ENCODE data around the gene DUS4L. TPM values are rescaled to one million over a fixed set of nuclear protein-coding genes. Genes with fewer than 3 reads are reported as not detected.

The DUS4L gene
- total RNA-seq, 4 donors from 2014 or later: 4.1 to 9.2 (median 7.7) TPM

GRCh38 chr7:107610323-107610722, 46.6 kb downstream of the DUS4L start:
- DNase-seq: no peak
- Histone ChIP-seq H3K4me3 (no peak overlapping the region), H3K36me3 (peaks cover 0 to 22% (median 0%) of the 10 kb centered on the region in 3 donors), H3K27me3 (no peaks in the 10 kb centered on the region), H3K9me3 (no peaks in the 10 kb centered on the region), H3K27ac (no peak overlapping the region), H3K4me1 (no peaks in the 10 kb centered on the region)
- TF ChIP-seq POLR2A (IDR thresholded peaks at IDR 0.05) (no peak), CTCF (IDR thresholded peaks at IDR 0.05) (no peak)

DNA sequence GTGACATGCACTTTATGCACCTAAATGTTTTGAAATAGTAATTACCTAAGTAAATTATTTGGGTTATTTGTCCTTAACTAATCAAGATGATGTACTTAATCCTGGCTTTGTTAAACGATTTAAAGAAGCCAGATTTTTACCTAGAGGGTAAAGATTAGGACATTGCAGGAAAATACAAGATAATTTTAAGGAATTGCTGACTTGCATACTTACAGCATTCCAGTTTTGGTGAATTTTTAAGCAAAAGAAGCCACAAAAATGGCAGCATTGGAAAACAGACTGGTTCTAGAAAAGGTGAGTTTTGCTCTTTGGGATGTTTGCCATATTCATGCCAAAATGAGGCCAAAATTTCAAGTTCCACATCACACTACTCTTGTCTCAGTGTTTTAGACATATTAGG, 49.7 kb downstream of the DUS4L start:
- no peak overlapping the region for H3K4me3 ChIP-seq
- DNase-seq: no peak
- no peaks in the 10 kb centered on the region for H3K4me1 ChIP-seq
- no peaks in the 10 kb centered on the region for H3K9me3 ChIP-seq
- H3K27ac ChIP-seq: no peak overlapping the region
- no peak for TF ChIP-seq POLR2A (IDR thresholded peaks at IDR 0.05)
- no peak for TF ChIP-seq CTCF (IDR thresholded peaks at IDR 0.05)
- H3K36me3 ChIP-seq: peaks cover 0 to 22% (median 0%) of the 10 kb centered on the region in 3 donors
- H3K27me3 ChIP-seq: no peaks in the 10 kb centered on the region

DNA sequence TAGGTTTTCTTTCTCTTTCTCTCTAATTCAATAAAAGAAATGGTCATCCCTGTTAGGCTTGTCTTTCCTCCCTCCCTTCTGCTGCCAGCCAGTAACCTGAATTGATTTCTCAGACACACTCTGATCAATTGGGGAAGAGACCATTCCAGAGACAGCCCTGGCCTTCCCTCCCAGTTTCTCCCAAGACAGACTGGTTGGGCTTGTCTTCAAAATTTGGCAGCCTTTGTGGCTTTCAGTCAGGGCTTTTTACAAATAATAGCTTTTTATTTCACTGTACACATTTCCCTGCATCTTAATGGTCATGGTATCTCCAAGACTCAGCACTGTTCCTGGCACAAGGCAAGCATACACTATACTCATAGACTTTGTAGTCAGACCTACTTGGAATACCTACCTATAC, 50.2 kb downstream of the DUS4L start:
- Histone ChIP-seq H3K4me1 (no peaks in the 10 kb centered on the region), H3K27me3 (no peaks in the 10 kb centered on the region), H3K36me3 (peaks cover 0 to 22% (median 0%) of the 10 kb centered on the region in 3 donors), H3K4me3 (no peak overlapping the region), H3K9me3 (no peaks in the 10 kb centered on the region), H3K27ac (no peak overlapping the region)
- TF ChIP-seq CTCF (IDR thresholded peaks at IDR 0.05): no peak
- TF ChIP-seq POLR2A (IDR thresholded peaks at IDR 0.05): no peak
- DNase-seq: no peak

DNA sequence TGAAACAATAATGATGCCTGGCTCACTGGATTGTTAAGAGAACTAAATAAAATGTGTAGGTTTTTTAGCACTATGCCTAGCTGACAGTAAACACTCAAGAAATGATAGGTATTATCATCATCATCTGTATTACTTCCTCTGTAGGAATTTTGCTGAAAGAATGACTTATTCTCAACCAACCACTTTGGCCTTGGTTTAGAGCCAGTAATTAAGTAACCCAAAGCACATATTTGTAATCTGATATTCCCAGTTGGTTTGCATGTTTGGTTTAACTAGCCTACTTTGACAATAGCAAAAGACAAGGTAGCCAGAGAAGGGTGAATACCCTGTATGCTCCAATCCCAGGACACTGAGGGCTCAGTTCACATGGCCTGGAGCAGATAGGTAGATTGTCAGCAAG, 50.7 kb downstream of the DUS4L start:
- Histone ChIP-seq H3K9me3 (no peaks in the 10 kb centered on the region), H3K4me3 (no peak overlapping the region), H3K27me3 (no peaks in the 10 kb centered on the region), H3K4me1 (no peaks in the 10 kb centered on the region), H3K27ac (no peak overlapping the region), H3K36me3 (peaks cover 0 to 22% (median 0%) of the 10 kb centered on the region in 3 donors)
- TF ChIP-seq CTCF (IDR thresholded peaks at IDR 0.05) (no peak), POLR2A (IDR thresholded peaks at IDR 0.05) (no peak)
- DNase-seq: no peak

DNA sequence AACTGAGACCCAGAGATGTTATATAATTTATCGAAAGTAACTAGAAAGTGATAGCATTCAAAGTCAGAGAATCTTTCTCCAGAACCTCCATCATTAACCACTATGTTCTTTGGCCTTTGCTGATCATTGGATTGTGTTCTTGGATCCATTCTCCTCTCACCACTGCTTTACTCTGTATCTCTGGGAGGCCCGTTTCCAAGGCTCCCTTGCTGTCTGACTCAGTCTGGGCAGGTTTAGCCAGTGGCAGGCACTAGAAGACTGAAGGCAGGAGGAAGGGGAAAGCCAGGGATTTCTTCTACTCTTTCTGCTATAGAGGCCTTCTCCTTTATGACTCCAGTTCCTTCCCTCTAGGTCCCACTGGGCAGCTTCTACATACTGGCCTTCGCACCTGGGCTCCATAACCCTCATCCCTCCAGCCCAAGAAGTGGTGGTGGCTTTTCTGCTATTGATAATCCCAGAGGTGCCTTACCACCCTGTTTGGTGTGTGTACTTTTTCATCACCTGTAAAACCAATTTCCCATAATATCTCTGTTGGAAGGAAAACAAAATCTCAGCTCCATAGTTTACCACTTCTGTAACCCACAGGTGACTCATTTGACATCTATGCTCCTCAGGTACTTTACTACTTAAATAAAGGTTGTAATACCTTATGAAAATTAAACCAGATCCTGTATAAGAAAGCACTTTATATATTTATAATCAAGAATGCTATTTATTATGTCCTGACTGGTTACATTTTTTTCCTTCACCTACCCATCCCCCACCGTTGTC, 52.3 kb downstream of the DUS4L start:
- H3K27me3 ChIP-seq: no peaks in the 10 kb centered on the region
- no peaks in the 10 kb centered on the region for H3K4me1 ChIP-seq
- H3K9me3 ChIP-seq: no peaks in the 10 kb centered on the region
- H3K4me3 ChIP-seq: no peak overlapping the region
- no peak overlapping the region for H3K27ac ChIP-seq
- peaks cover 0 to 22% (median 0%) of the 10 kb centered on the region in 3 donors for H3K36me3 ChIP-seq
- no peak for DNase-seq
- TF ChIP-seq CTCF (IDR thresholded peaks at IDR 0.05) (no peak), POLR2A (IDR thresholded peaks at IDR 0.05) (no peak)

Data from Peyer's patch (tissue), 4 donors.